HG03103 (cell line): Measurements from ENCODE around the gene CCDC201.
"Not testable (repeated sequence)": the region's sequence is repeated elsewhere in the genome, so short reads cannot be mapped to it uniquely, and the experiment has no call there.

Source experiments
- ATAC-seq: cut with Tn5 transposase; IDR thresholded peaks from one replicate; pipeline ENCODE4 v1.9.1; 2021; ENCODE audit warnings: low read depth; ENCODE audit not compliant: unreplicated experiment

CCDC201 gene

GRCh38 chr7:45878457-45879144, 5.7 kb upstream of the CCDC201 start:
- ATAC-seq: no peak

- no peak for ATAC-seq
Measured at GRCh38 chr7:45876519-45876918, 3.6 kb upstream of the CCDC201 start.

- no peak for ATAC-seq
Measured at GRCh38 chr7:45874408-45875131, 1.7 kb upstream of the CCDC201 start.

GRCh38 chr7:45873355-45873754, 473 bp upstream of the CCDC201 start:
- no peak for ATAC-seq

DNA sequence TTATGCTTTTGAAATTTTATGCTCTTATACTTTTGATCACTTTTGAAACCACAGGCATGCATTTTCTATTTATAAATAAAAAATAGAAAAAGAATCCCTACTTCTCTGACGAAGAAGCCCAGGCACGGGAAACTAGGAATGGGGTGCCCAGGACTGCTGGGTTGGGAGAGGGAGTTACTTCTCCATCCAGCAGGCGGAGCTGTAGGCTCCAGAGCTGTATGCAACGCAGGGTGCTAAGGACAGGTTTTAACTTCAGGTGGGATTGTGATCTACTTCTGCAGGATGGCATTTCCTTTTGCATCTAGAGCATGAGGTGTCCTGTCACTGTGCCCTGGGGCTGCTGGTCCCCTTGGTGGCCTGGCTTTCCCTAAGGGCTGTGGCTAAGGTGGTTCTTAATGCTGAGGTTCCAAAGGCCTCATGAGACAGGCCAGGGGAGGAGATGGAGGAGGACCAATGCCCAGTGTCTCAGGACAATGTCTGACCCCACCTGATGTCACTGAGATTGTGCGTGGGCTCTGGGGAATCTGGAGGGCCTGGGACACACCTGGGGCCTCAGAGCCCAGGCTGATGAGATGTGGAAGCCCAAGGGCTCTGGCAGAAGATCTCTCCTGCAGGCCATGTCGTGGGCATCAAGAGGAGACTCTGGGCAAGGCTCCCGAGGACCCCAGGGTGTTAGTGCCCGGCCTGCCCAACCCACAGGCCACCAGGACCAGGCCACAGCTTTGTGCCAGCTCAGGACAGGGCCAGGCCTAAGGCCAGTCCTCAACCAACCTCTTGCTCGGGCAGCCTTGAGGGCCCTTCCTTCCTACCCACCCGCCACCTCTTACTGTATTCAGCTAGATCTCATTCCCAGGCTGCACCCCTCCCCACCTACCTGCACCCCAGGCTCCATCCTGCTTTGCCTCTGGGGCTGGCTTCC, 507 bp downstream of the CCDC201 start:
- no peak for ATAC-seq

GRCh38 chr7:45869426-45869825, 3.5 kb downstream of the CCDC201 start:
- ATAC-seq: no peak

- no peak for ATAC-seq
Measured at GRCh38 chr7:45867471-45867870, 5.4 kb downstream of the CCDC201 start.

GRCh38 chr7:45865594-45866410, 7.1 kb downstream of the CCDC201 start:
- no peak for ATAC-seq

- ATAC-seq: no peak
Measured at GRCh38 chr7:45863715-45864114, 9.2 kb downstream of the CCDC201 start.

DNA sequence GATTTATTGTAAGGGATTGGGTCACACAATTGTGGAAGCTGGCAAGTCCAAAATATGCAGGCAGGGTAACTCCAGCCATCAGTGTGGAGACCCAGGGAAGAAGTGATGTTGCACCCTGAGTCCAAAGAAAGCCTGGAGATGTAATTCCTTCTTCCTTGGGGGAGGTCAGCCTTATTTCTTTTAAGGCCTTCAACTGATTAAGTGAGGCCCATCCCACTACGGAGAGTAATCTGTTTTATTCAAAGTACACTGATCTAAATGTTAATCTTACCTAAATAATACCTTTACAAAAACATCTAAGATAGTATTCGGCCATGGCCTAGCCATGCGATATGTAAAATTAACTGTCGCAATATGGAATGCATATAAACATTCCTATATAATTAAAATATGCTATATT, 16.0 kb downstream of the CCDC201 start:
- ATAC-seq: not testable (repeated sequence)

GRCh38 chr7:45855680-45856079, 17.2 kb downstream of the CCDC201 start:
- not testable (repeated sequence) for ATAC-seq

DNA sequence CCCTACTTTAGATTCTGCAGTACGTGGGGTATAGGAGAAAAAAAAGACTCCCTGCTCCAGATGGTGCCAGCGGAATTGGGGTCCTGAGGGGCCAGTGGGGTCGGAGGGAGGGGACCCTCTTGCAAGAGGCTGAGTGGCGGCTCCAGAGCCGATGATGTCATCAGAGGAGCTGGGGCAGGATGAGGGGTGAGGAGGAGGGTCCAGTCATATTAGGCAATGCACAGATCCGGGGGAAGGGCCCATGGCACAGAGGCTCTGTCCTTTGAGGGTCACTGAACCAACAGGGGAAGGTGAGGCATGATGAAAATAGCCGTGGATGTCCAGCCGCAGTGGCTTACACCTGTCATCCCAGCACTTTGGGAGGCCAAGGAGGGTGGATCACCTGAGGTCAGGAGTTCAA, 19.4 kb downstream of the CCDC201 start:
- ATAC-seq: not testable (repeated sequence)

GRCh38 chr7:45852984-45853383, 19.9 kb downstream of the CCDC201 start:
- ATAC-seq: not testable (repeated sequence)

DNA sequence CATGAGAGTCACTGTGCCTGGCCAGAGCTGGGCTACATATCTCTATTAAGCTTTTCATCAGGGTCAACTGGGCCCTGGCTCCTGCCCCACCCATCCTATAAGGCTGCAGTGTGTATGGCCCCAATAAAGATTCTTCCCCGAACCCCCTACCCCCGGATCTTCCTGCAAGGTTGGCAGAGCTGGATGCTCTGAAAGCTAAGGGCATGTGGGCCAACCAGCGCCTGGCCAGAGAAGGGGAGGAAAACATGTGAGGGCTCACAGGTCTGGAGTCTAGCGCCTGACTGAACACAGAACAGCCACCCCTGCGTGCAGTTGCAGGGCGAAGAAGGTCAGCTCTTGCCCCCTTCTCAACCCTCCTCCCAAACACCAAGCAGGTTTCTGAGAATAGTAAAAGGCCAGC, 24.1 kb downstream of the CCDC201 start:
- ATAC-seq: not testable (repeated sequence)

- not testable (repeated sequence) for ATAC-seq
Measured at GRCh38 chr7:45846536-45846935, 26.3 kb downstream of the CCDC201 start.

- not testable (repeated sequence) for ATAC-seq
Measured at GRCh38 chr7:45841926-45842717, 30.8 kb downstream of the CCDC201 start.

DNA sequence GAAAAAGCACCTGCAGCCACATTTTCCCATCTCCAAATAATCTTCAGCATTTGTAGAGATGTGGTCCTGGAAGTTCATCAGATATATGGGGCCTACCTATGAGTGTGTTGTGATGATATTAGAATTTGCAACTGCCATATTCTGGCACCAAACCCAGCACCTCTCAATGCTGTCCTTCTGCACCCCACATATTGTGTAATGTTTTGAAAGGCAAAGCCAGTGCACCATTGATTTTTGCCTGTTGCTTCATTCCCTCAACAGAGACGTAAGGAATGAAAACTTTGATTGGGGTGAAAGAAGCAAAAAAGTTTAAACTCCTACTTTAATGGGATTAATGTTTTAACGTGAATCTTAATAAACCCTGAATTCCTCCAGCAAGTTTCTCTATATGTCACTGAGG, 34.0 kb downstream of the CCDC201 start:
- not testable (repeated sequence) for ATAC-seq

DNA sequence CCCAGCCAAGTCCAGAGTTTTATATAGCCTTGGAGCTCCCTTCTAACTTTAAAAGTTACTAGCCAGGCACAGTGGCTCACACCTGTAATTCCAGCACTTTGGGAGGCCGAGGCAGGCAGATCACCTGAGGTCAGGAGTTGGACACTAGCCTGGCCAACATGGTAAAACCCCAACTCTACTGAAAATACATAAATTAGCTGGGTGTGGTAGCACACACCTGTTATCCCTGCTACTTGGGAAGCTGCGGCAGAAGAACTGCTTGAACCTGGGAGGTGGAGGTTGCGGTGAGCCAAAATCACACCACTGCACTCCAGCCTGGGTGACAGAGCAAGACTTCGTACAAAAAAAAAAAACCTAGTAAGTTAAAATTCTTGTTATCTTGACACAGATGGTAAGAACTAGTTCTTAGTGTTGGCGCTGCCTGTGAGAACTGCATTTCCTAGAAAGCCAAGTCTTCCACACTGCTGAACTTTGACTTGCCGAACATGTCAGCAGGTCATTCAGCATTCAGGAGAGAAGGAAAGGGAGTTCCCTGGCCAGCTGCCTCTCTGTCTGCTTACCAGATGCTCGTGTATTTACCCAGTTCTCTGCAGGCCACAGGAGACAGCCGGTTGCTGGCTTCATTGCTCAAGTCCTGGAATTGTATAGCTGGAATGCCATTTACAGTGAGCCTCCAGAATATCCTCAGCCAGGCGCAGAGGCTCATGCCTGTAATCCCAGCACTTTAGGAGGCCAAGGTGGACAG, 40.3 kb downstream of the CCDC201 start:
- ATAC-seq: not testable (repeated sequence)

GRCh38 chr7:45829846-45830245, 43.0 kb downstream of the CCDC201 start:
- ATAC-seq: not testable (repeated sequence)
